NCI-H187 treated with DMSO at 0.1 percent for 48 hours (cell line): ENCODE data around the gene WBP2NL.

Experiments
- DNase-seq: peaks from one replicate; lab custom pipeline; 2025; lab: John Stamatoyannopoulos, UW

The WBP2NL gene

DNA sequence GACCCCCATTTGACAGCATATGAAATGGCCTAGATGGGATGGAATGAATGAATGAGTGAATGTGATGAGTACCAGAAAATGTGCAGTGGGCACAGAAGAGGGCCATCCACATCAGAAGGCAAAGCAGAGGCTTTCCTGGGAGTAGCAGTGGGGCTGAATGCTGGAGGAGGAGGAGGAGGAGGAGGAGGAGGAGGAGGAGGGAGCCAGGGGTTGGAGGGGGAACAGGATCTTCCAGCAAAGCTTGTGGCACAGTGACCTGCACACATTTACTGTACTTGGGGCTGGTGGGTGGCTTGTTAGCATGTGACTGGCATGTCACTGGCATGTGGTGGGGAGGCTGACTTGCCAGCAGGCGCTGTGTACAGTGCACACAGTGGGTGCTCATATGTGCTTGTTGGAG lies 19.9 kb upstream of the WBP2NL start:
- DNase-seq: no peak

- no peak for DNase-seq
Measured at GRCh38 chr22:41979423-41980250, 19.0 kb upstream of the WBP2NL start.

DNA sequence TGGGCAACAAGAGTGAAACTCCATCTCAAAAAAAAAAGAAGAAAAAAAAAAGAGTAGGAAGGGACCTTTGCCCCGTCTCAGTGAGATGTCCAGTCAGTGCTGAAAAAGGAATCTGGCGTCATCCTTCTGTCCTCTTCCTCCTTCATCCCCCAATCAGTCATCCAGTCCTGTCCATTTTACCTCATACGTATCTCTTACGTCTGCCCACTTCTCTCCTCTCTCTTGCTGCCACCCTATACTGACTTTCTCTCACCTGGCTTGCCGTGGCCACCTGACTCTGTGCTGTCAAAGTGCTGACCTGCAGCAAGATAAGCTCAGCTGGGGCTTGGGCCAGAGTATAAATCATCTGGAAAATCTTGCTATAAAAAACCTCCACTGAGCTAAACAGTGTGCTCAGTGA lies 15.7 kb upstream of the WBP2NL start:
- no peak for DNase-seq

DNA sequence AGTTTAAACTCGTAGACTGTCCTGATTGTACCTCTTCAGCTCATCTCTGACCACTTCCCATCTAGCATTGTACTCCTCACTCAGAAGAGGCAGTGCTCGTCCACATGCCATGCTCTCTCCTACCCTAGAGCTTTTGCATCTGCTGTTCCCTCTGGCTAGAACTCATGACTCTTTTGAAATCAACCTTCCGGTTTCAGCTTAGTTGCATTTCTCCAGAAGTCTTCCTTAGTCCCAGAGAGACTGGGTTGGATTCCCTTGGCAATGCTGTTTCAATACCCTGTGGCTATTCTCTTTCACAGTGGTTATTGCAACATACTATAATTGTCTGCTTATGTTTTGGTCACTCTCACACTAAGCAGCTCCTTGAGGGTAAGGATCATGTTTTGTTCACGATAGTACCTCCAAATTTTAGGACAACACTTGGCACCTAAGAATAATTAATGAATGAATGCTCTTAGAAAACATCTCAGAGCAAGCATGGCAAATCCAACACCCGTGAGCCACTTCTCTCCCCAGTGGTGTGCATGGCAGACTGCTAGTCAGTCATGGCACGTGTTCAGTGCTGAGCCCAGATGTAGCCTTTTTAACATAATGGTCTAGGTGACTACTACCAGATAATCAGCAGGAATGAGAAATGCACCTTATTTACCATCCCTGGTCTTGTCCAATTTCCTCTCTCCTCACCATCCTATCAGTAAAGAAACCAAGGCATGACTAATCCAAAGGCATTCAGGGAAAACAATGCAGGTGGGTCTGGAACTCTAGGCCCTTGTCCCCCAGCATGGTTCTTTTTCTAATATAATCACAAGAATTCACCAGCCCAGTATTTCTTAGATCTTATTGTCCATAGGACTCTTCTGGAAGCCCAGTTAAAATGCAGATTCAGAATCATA lies 14.8 kb upstream of the WBP2NL start:
- no peak for DNase-seq

- DNase-seq: no peak
Measured at GRCh38 chr22:41987276-41987675, 11.3 kb upstream of the WBP2NL start.

DNA sequence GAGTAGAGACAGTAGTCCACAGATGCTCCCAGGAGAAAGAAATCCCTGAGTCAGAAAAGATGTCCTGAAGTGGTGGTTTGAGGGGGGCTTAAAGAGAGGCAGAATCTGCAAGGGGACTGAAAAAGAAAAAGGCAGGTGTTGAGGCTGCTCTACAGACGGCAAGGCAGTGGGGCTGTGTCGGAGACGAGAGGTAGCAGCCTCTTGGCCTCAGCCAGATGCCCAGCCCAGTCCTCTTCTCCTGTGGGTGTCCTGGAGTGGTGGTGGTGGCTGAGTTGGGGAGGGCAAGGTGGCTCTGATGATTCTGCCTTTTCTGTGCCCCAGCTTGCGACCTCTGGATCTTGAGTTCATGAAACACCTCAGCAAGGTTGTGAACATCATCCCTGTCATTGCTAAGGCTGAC lies 9.3 kb upstream of the WBP2NL start:
- DNase-seq: no peak

- DNase-seq: no peak
Measured at GRCh38 chr22:41991111-41991510, 7.5 kb upstream of the WBP2NL start.

GRCh38 chr22:41992496-41992895 lies 6.1 kb upstream of the WBP2NL start:
- DNase-seq: no peak

DNA sequence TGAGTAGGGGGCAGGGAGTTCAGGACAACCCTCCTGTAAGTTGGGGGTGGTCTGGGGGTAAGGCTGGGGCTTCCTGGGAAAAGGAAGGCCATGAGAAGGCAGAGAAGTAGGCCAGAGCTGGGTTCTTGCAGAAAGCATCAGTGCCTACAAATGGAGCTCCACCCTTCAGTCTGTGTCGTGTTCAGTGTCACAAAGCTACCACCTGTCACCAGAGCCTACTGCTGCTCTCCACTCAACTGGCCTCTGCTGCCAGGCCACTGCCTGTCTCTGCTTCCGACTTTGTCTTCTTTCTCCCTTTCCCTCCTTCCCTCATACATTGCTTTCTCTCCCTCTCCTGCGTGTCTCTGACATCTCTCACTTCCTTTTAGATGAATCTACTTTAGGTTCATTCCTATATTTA lies 3.4 kb upstream of the WBP2NL start:
- no peak for DNase-seq

DNA sequence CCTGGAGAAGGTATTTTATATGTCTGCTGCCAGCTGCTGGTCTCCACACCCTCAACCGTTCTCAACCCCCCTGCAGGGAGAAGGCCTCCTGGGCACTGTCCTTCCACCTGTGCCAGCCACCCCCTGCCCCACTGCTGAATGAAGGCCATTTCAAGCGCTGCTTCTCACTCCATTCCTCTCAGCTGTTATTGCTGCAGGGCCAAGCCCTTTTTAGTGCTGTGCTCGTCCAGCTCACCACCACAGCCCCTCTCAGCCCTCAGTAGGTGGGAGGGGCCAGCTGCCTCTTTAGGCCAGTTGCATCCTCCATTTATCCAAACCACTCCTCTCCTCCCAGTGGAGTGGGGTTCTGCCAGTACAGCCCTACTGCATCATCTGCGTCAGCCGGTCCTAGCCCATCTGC lies 1.8 kb upstream of the WBP2NL start:
- no peak for DNase-seq

- no peak for DNase-seq
Measured at GRCh38 chr22:42000466-42000865, 1.9 kb downstream of the WBP2NL start.

GRCh38 chr22:42001121-42001520 lies 2.5 kb downstream of the WBP2NL start:
- no peak for DNase-seq

DNA sequence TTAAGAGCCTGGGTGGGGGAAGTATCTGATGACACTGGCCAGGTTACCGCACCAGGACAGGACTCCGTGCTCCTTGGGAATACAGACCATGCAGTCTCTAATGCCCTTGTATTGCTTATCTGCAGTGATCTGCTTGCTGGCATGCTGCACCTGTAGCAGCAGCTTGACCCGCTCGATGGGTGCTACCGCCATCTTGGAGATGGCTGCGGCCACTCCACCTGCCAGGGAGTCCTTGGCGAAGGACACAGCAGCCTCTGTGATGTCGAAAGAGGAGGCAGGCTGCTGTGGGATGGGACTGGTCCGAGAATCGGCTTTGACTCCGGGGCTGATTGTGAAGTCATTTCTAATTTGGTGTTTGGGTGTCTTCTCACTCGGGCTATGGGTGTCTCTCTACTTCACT lies 3.1 kb downstream of the WBP2NL start:
- DNase-seq: no peak

DNA sequence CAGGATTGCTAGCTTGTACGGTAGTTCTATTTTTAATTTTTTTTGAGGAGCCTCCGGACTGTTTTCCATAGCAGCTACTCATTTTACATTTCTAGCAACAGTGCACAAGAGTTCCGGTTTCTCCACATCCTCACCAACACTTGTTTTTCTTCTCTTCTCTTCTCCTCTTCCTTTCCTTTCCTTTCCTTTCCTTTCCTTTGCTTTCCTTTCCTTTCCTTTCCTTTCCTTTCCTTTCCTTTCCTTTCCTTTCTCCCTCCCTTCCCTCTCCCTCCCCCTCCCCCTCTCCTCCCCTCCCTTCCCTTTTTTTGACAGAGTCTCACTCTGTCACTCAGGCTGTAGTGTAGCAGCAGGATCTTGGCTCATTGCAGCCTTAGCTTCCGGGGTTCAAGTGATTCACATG lies 9.3 kb downstream of the WBP2NL start:
- DNase-seq: no peak

- DNase-seq: no peak
Measured at GRCh38 chr22:42010778-42011177, 12.2 kb downstream of the WBP2NL start.

DNA sequence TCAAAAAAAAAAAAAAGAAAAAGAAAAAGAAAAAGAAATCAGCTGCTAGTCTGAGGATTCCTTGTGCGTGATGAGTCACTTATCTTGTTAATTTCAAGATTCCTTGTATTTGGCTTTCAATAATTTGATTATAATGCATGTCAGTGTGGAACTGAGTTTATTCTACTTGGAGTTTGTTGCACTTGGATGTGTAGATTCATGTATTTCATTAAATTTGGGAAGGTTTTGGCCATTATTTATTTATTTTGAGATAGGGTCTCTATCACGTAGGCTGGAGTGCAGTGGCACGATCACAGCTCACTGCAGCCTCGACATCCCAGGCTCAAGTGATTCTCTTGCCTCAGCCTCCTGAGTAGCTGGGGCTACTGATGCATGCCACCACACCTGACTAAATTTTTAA lies 14.8 kb downstream of the WBP2NL start:
- no peak for DNase-seq

DNA sequence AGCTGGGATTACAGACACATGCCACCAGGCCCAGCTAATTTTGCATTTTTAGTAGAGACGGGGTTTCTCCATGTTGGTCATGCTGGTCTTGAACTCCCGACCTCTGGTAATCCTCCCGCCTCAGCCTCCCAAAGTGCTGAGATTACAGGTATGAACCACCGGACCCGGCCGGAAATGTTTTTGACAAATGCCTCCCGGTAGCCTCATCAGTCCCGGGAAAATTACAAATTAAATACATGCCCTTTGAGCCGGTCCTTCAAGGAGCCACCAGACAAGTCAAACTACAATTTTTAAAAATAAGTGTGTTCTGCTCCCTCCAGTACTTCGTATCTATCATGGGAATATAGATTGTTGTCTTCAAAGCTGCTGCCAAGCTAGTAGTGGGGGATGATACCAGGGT lies 17.5 kb downstream of the WBP2NL start:
- no peak for DNase-seq

GRCh38 chr22:42018224-42018623 lies 19.6 kb downstream of the WBP2NL start:
- DNase-seq: no peak

DNA sequence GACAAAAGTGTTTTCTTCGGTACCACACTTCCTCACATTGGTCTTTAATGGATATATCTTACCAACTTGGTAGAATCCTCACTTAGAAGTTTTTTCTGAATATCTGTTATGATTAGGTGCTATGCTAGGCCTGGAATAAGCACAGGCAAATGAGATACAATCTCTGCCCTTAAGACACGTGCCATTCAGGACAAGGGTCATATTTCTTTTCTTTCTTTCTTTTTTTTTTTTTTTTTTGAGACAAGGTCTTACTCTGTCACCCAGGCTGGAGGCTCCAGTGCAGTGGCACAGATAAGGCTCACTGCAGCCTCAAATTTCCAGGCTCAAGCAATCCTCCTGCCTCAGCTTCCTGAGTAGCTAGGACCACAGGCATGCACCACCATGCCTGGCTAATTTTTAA lies 23.0 kb downstream of the WBP2NL start:
- no peak for DNase-seq

GRCh38 chr22:42022162-42022847 lies 23.7 kb downstream of the WBP2NL start:
- DNase-seq: no peak

DNA sequence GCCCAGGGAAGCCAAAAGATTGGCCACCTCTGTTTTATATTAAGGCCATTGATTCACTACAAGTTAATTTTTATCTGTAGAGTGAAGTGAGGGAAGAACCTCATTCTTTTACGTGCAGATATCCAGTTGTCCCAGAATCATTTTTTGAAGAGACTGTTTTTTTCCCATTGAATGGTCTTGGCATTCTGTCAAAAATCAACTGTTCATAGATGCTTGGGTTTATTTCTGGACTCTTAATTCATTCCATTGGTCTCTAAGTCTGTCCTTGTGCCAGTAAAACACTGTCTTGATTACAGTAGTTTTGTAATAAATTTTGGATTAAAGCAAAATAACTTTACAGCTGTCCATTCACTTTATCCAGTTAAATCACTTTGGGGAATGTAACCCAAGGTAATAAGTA lies 26.8 kb downstream of the WBP2NL start:
- DNase-seq: no peak

DNA sequence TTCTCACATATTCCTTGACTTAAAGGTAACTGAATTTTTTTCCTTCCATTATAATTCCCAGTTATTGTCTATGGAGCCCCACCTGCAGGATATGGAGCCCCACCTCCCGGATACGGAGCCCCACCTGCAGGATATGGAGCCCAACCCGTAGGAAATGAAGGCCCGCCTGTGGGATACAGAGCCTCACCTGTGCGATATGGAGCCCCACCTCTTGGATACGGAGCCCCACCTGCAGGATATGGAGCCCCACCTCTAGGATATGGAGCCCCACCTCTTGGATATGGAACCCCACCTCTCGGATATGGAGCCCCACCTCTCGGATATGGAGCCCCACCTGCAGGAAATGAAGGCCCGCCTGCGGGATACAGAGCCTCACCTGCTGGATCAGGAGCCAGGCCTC lies 28.1 kb downstream of the WBP2NL start:
- no peak for DNase-seq
